ENCODE measurements around the gene NAT16.
"Not testable (repeated sequence)": the region's sequence is repeated elsewhere in the genome, so short reads cannot be mapped to it uniquely, and the experiment has no call there.

The NAT16 gene

GRCh38 chr7:101201695-101202602 is 21.9 kb upstream of the NAT16 start:
- DNase-seq = no peak

GRCh38 chr7:101200862-101201599 is 20.9 kb upstream of the NAT16 start, which contains the start of gene MOGAT3:
MOGAT3 (minus strand) TSS chr7:101201036; CDS start chr7:101200854, 182 bp downstream.
- no peak for DNase-seq

- DNase-seq = no peak
Measured at GRCh38 chr7:101200504-101200861, 20.4 kb upstream of the NAT16 start.

- not testable (repeated sequence) for DNase-seq
Measured at GRCh38 chr7:101199522-101199921, 19.4 kb upstream of the NAT16 start.

GRCh38 chr7:101198476-101198875 is 18.4 kb upstream of the NAT16 start:
- no peak for DNase-seq

GRCh38 chr7:101197991-101198390 is 17.9 kb upstream of the NAT16 start:
- no peak for DNase-seq

- no peak for DNase-seq
Measured at GRCh38 chr7:101195884-101196283, 15.8 kb upstream of the NAT16 start.

- no peak for DNase-seq
Measured at GRCh38 chr7:101189109-101189508, 9.0 kb upstream of the NAT16 start.

GRCh38 chr7:101186844-101187428 is 6.8 kb upstream of the NAT16 start:
- DNase-seq = no peak

GRCh38 chr7:101186194-101186593 is 6.1 kb upstream of the NAT16 start:
- no peak for DNase-seq

- DNase-seq = peak; percentile 44
Measured at GRCh38 chr7:101185258-101185839, 5.3 kb upstream of the NAT16 start.

GRCh38 chr7:101179713-101180112 is 380 bp downstream of the NAT16 start:
- DNase-seq = no peak

- DNase-seq = no peak
Measured at GRCh38 chr7:101179117-101179516, 976 bp downstream of the NAT16 start.

GRCh38 chr7:101177644-101178043 is 2.4 kb downstream of the NAT16 start:
- DNase-seq = no peak

GRCh38 chr7:101175664-101176063 is 4.4 kb downstream of the NAT16 start:
- DNase-seq = no peak

GRCh38 chr7:101174322-101174854 is 5.7 kb downstream of the NAT16 start:
- no peak for DNase-seq

- DNase-seq = peak; percentile 43
Measured at GRCh38 chr7:101173752-101174244, 6.3 kb downstream of the NAT16 start.

GRCh38 chr7:101172854-101173751 is 7.0 kb downstream of the NAT16 start:
- DNase-seq = peak; percentile 64

- no peak for DNase-seq
Measured at GRCh38 chr7:101172005-101172853, 7.9 kb downstream of the NAT16 start.

GRCh38 chr7:101171442-101171837 is 8.7 kb downstream of the NAT16 start:
- no peak for DNase-seq

Measured in fibroblast of skin of right quadriceps (primary cell).